GM21367 (cell line): ENCODE data around the gene TCF7L1.
"Not testable (repeated sequence)": the region's sequence is repeated elsewhere in the genome, so short reads cannot be mapped to it uniquely, and the experiment has no call there.

Experiments used
- ATAC-seq: cut with Tn5 transposase; IDR thresholded peaks from one replicate; pipeline ENCODE4 v1.9.1; 2021; ENCODE audit not compliant: unreplicated experiment

The TCF7L1 gene

GRCh38 chr2:85343207-85343895 is 210.2 kb downstream of the TCF7L1 start:
- not testable (repeated sequence) for ATAC-seq

DNA sequence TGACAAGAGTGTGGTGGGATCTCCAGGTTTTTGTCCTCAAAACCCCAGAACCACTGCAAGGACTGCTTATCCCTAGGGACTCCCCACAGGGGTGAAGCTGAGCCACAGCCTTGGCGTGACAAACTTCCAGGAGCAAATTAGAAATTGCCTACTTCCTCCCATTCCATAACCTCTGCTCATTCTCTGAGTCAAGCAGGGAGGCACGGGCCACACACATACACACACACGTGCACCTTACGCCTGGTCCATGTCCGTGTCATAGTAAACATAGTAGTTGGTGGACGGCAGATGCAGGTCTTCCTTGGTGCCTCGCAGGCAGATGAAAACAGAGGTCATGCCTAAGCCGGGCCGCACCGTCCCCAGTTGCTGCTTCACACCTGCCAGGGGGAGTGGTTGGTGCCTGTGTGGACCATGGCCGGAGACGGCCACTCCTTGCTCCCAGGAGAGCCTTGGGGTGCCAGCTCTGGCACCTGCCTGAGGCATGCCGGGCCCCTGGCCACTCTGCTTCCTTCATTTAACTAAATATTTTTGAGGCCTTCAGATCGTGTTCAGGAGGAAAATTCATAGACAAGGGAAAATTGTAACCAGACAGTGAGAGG is 211.3 kb downstream of the TCF7L1 start:
- no peak for ATAC-seq

GRCh38 chr2:85347599-85347998 is 214.4 kb downstream of the TCF7L1 start:
- no peak for ATAC-seq

- no peak for ATAC-seq
Measured at GRCh38 chr2:85353876-85354285, 220.7 kb downstream of the TCF7L1 start.

DNA sequence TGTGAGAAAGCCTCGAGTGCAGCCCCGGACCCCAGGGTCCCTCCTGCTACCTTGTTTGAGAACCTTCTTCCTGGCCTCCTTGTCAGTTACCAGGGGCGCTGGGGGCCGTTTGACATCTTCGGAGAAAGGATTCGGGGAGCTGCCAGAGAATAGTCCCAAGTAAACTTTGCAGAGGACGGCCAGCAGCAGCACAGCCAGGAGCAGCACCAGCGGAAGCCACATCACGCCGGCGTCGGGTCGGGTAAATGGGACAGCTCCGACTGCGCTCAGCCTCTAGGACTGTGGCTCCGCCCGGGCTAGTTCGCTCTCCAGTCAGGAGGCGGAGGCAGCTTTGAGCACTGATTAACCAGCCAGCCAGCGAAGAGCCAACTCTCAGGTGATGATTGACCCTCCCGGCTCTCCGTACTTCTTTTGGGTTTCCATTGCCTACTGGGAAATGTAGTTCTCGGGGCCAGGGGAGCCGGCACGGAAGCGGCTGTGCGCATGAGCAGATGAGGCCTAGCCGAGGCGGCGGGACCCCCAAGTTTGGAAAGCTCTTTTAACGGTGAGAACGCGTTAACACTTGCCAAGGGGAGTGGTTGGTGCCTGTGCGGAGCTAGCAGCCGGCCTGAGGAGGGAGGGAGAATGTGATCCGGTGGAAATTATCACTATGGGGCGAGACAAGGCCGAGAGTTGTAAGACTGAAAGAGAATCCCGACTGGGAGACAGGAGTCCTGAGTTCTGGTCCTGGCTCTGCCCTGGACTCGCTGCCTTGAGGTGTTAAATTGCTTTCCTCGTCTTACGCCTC is 221.3 kb downstream of the TCF7L1 start, which contains the start of the genes ELMOD3 and RETSAT:
Gene ELMOD3, plus strand, starts transcription at position 484 of the 787 bp plus-strand sequence. CDS start 2,430 bp downstream, outside the sequence.
Gene RETSAT, minus strand, starts transcription at position 243 of the 787 bp plus-strand sequence. Its CDS starts 21 bp downstream, at position 222.
- peak; percentile 96 for ATAC-seq

GRCh38 chr2:85355073-85355410 is 221.8 kb downstream of the TCF7L1 start:
- no peak for ATAC-seq

GRCh38 chr2:85355521-85355920 is 222.3 kb downstream of the TCF7L1 start:
- no peak for ATAC-seq

DNA sequence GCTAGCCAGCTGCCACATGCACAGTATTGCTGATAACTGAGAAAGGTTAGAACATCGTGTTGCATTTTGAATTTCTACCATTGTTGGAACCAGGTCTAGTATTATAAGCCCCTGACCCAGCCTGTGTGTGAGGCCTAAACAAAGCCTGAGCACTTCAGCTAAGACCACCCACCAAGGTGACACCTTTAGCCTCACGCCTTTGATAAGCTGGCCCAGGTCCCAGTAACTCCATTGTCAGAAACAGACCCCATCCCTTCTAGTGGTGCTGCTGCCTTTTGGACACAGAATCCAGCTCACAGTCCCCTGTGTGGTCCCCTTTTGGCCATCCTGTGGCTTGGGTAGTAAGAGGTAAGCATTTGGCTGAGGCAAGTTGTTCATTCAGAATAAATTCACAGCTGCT is 223.0 kb downstream of the TCF7L1 start:
- ATAC-seq, result no peak

- no peak for ATAC-seq
Measured at GRCh38 chr2:85357736-85358135, 224.5 kb downstream of the TCF7L1 start.
